NCI-H1048 (cell line): Measurements from ENCODE around the gene DES.

Experiments
- DNase-seq: peaks from one replicate; lab custom pipeline; 2025; lab: John Stamatoyannopoulos, UW

Gene DES

GRCh38 chr2:219453671-219454590 lies 35.8 kb downstream of the DES start:
- no peak for DNase-seq

- DNase-seq, result no peak
Measured at GRCh38 chr2:219455581-219455980, 37.4 kb downstream of the DES start.

GRCh38 chr2:219457784-219458369 lies 39.7 kb downstream of the DES start:
- no peak for DNase-seq

GRCh38 chr2:219458996-219459395 lies 40.8 kb downstream of the DES start:
- no peak for DNase-seq

GRCh38 chr2:219459460-219460311 lies 41.5 kb downstream of the DES start:
- no peak for DNase-seq

GRCh38 chr2:219460424-219460926 lies 42.3 kb downstream of the DES start:
- DNase-seq, result no peak

GRCh38 chr2:219461047-219461514 lies 42.9 kb downstream of the DES start:
- no peak for DNase-seq

GRCh38 chr2:219461669-219462068 lies 43.5 kb downstream of the DES start:
- no peak for DNase-seq

- DNase-seq, result no peak
Measured at GRCh38 chr2:219462349-219462748, 44.2 kb downstream of the DES start.

- no peak for DNase-seq
Measured at GRCh38 chr2:219464286-219465032, 46.3 kb downstream of the DES start.

GRCh38 chr2:219465659-219466561 lies 47.7 kb downstream of the DES start:
- DNase-seq, result no peak

- DNase-seq, result no peak
Measured at GRCh38 chr2:219466816-219467735, 48.9 kb downstream of the DES start.

GRCh38 chr2:219467736-219468075 lies 49.5 kb downstream of the DES start:
- no peak for DNase-seq

GRCh38 chr2:219468410-219469185 lies 50.4 kb downstream of the DES start:
- DNase-seq, result no peak

- DNase-seq, result no peak
Measured at GRCh38 chr2:219469186-219469724, 51.1 kb downstream of the DES start.

GRCh38 chr2:219470429-219470828 lies 52.3 kb downstream of the DES start:
- DNase-seq, result no peak

GRCh38 chr2:219471476-219472371 lies 53.5 kb downstream of the DES start:
- DNase-seq, result no peak
